Inferior parietal cortex (tissue), 1 donor: ENCODE data around the gene THAP8.
A peak's percentile ranks its signal among the peaks of the same experiment; 100 is the strongest.
"Not testable (repeated sequence)": the region's sequence is repeated elsewhere in the genome, so short reads cannot be mapped to it uniquely, and the experiment has no call there.

Experiments used
- DNase-seq: peaks from one replicate; pipeline ENCODE4 v3.0.0-alpha.2; 2016; ENCODE audit errors: extremely low spot score

THAP8 gene

DNA sequence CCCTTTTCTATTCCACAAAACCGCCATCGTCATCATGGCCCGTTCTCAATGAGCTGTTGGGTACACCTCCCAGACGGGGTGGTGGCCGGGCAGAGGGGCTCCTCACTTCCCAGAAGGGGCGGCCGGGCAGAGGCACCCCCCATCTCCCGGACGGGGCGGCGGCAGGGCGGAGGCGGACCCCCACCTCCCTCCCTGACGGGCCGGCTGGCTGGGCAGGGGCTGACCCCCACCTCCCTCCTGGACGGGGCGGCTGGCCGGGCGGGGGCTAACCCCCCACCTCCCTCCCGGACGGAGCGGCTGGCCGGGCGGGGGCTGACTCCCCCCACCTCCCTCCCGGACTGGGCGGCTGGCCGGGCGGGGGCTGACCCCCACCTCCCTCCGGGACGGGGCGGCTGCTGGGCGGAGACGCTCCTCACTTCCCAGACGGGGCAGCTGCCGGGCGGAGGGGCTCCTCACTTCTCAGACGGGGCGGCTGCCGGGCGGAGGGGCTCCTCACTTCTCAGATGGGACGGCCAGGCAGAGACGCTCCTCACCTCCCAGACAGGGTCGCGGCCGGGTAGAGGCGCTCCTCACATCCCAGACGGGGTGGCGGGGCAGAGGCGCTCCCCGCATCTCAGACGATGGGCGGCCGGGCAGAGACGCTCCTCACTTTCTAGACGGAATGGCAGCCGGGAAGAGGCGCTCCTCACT, 14.9 kb upstream of the THAP8 start:
- DNase-seq: not testable (repeated sequence)

- DNase-seq: no peak
Measured at GRCh38 chr19:36067681-36068080, 13.6 kb upstream of the THAP8 start.

- no peak for DNase-seq
Measured at GRCh38 chr19:36064826-36065225, 10.7 kb upstream of the THAP8 start.

DNA sequence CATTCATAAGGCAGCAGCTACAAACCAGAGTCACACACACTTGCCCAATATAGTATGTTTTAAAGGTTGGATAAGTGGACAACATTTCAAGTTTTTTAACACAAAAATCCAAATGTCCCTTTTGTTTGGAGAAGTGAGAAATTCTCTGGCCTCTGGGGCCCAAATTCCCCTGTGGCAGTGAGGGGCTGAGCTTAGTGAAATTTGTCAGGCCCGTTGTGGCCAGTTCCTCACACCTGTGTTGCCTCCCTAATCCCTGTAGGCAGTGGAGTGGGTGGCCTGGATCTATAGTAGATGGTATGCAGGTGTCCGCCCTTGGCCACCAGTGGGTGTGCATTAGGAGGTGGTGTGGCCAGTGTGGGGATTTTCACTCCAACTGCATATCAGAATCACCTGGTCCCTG, 7.3 kb upstream of the THAP8 start:
- no peak for DNase-seq

- DNase-seq: peak; percentile 72
Measured at GRCh38 chr19:36060430-36060829, 6.3 kb upstream of the THAP8 start.

- DNase-seq: no peak
Measured at GRCh38 chr19:36059180-36059910, 5.3 kb upstream of the THAP8 start.

GRCh38 chr19:36058481-36059179, 4.5 kb upstream of the THAP8 start:
- no peak for DNase-seq

DNA sequence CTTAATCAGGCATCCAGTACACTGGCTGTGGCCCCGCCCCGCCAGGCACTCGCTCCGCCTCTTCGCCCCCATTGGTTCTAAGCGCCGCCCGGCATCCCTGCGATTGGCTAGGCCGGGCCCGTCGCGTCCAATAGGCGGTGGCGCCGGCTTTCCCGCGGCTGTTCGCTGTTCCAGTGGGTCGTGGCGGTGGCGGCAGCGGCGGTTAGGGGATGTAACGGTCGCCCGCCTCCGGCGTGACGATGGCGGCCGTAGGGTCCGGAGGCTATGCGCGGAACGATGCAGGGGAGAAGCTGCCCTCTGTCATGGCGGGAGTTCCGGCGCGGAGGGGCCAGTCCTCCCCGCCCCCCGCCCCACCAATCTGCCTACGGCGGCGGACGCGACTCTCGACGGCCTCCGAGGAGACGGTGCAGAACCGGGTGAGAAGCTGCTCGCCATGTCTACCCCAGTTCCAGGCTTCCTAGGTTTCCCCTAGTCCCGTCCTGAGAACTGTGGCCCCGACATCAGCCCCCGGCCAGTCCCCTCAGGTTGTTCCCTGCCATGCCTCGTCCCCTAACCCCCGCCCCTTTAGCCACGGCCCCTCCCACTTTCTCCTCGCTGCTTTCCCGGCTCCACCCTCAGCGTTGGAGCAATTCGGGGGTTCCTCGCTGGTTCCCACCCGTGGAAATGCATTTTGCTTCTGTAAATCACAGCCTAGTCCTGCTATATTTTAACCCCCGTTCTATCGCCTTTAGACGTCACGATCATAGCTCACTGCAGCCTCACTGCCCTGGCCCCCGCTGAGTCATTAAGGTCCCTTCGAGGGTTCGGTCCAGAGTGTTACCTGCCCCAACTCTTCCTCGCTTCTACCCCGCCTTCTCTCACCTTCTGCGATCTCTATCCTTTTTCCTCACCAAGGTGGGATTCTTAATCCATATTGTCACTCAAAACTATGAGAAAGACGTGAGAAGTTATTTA, 925 bp upstream of the THAP8 start, which contains the start of gene WDR62:
TSS of gene WDR62 (plus strand) at position 165 of the 954 bp plus-strand sequence. CDS start at position 240, 75 bp downstream.
- DNase-seq: no peak

- no peak for DNase-seq
Measured at GRCh38 chr19:36051637-36052036, 2.4 kb downstream of the THAP8 start.

DNA sequence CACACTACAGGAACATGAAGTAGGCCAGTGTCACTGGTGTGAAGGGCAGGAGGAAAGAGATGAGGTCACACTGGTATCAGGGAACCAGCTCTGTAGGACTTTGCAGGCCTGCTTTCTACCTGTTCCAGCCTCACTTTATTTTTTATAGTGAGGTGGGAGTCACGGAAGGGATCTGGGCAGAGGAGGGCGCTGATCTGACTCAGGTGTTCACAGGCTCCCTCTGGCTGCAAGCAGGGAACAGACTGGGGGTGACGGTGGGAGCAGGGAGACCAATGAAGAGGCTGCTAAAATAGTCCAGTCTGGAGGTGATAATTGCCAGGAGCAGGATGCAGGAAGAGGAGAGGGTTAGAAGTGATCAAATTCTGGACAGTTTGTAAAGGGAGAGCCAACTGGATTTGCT, 2.8 kb downstream of the THAP8 start:
- no peak for DNase-seq

- DNase-seq: no peak
Measured at GRCh38 chr19:36049080-36049698, 4.9 kb downstream of the THAP8 start.

DNA sequence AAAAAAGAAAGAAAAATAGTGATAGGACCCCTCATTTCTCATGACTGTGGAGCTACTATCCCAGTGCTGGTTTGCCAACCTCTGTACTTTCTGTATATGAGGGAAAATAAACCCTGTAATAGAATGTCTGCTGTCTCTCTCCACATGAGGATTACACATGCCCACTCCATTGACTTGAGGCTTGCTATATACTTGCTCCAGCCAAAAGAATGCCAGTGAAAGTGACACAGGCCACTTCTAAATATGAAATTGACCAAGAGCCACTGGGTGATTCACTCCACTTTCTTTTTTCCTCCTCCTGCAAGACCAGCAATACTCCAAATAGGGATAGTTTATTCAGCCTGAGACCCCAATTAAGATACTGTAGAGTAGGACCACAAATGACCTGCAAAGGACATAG, 6.2 kb downstream of the THAP8 start:
- no peak for DNase-seq

DNA sequence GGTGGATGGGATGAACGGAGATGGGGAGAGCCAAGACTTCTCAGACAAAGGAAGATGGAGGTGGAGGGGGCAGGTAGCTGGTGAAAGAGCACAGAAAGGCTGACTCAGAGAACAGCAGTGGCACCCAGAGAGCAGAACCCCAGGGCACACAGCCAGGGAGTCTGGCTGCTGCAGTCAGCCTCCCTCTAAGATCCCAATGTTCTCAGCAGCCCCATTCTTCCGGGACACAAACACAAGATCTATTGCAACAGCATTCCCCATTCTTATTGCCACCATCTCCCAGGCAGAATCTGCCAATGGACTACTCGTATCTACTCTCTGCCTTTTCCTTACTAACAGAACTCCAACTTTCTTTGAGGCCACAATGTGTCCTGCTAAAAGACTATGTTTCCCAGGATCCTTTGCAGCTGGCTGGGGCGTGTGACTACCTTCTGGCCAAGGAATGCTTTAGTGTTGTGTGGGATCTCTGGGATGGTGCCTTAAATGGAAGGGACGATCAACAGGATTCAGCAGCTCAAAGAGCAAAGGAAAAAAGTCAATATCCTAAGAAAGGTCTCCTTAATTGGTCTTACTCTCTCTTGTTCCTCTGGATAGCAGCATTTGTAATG, 7.5 kb downstream of the THAP8 start:
- no peak for DNase-seq

DNA sequence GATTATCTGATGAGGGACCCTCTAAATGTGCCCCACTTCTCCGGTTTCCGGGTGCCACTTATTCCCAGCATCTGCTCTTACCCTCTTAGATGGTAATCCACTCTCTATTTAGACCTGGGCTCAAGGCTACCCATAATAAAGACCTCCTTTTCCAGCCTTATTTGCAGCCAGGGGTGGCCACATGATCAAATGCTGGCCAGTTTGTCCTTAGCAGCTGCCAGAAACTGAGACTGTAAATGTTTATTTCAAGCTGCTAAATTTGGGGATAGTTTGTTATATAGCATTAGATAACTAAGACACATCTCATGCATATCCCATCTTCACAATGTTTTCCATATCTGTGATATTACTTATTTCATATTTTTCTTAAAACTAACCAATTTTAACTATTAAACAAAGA, 10.1 kb downstream of the THAP8 start:
- DNase-seq: no peak

- no peak for DNase-seq
Measured at GRCh38 chr19:36041831-36042230, 12.3 kb downstream of the THAP8 start.

DNA sequence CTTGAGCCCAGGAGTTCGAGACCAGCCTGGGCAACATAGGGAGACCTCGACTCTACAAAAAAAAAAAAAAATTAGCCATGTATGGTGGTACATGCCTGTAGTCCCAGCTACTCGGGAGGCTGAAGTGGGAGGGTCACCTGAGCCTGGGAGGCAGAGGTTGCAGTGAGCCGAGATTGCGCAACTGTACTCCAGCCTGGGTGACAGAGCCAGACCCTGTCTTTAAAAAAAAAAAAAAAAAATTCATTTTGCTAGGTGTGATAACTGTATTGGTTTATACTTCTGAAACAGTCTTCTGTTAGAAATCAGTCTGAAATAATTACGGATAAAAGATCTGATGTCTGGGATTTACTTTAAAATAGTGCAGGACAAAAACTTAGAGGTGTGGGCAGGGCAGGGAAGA, 13.0 kb downstream of the THAP8 start:
- not testable (repeated sequence) for DNase-seq

GRCh38 chr19:36040495-36040894, 13.6 kb downstream of the THAP8 start:
- DNase-seq: no peak

- DNase-seq: peak; percentile 79
Measured at GRCh38 chr19:36032251-36033104, 21.6 kb downstream of the THAP8 start, which contains the start of gene CLIP3. TSS of gene CLIP3 (minus strand) at chr19:36032873. CDS start at chr19:36032357, 516 bp downstream.

DNA sequence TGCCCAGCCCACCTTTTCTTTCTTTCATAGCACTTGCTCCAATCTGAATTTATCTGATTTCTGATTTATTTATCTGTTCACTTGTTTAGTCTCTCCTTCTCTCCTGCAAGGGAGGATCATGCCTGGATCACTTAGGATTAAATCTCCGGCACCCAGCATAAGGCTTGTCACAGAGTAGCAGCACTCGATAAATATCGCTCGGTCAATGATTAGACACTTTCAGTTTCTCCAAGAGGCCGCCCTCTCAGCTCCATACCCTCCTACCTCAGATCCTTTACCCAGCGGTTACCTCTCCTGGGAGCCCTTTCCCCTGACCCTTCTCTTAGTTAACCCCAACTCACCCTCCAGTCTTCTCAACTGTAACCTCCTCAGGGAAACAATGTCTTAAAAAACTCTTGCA, 22.8 kb downstream of the THAP8 start:
- DNase-seq: no peak
